Thymus (tissue), 11 donors: Measurements from ENCODE around the gene SH3BP4. TPM values are rescaled to one million over a fixed set of nuclear protein-coding genes. Genes with fewer than 3 reads are reported as not detected.
A peak's percentile ranks its signal among the peaks of the same experiment; 100 is the strongest.

ENCODE experiments used
- DNase-seq, 9 donors: peaks; one replicate each; pipeline ENCODE4 v3.0.0-alpha.2; 2013; ENCODE audit warnings: low spot score in 9 of 9, low read depth in 6 of 9, missing footprints in 1 of 9
- H3K27ac ChIP-seq, 2 donors: one replicate each; pipeline ENCODE4 v1.5.1; 2013; ENCODE audit warnings: control low read depth in 1 of 2, low read depth in 1 of 2, low read length in 1 of 2, mild to moderate bottlenecking in 1 of 2, moderate library complexity in 1 of 2
- H3K27me3 ChIP-seq, 2 donors: one replicate each; pipeline ENCODE4 v1.5.1; 2013; ENCODE audit warnings: low read length in 1 of 2; ENCODE audit not compliant: control insufficient read depth in 2 of 2, insufficient read depth in 1 of 2
- H3K36me3 ChIP-seq, 2 donors: one replicate each; pipeline ENCODE4 v1.5.1; 2013; ENCODE audit warnings: low read length in 1 of 2, mild to moderate bottlenecking in 1 of 2, moderate library complexity in 1 of 2; ENCODE audit not compliant: control insufficient read depth in 2 of 2, insufficient read depth in 2 of 2
- H3K4me1 ChIP-seq, 2 donors: one replicate each; pipeline ENCODE4 v1.5.1; 2013; ENCODE audit warnings: low read length in 2 of 2; ENCODE audit not compliant: control insufficient read depth in 2 of 2, insufficient read depth in 2 of 2
- H3K4me3 ChIP-seq, 2 donors: one replicate each; pipeline ENCODE4 v1.5.1; 2013; ENCODE audit warnings: low read length in 2 of 2, control low read depth in 1 of 2, mild to moderate bottlenecking in 1 of 2
- H3K9me3 ChIP-seq, 2 donors: one replicate each; pipeline ENCODE4 v1.5.1; 2013; ENCODE audit warnings: low read length in 1 of 2, mild to moderate bottlenecking in 1 of 2; ENCODE audit not compliant: control insufficient read depth in 2 of 2, insufficient read depth in 1 of 2
- WGBS: extraction: QIAGEN DNeasy Blood & Tissue Kit; methylation state at CpG from one replicate; pipeline ENCODE4 v1.1.7; 2013; 5-methylcytosine and 5-hydroxymethylcytosine counted together
- polyA plus RNA-seq: library from polyadenylated mRNA; stranded (reverse); fragments of 200-250 nt; gene quantifications from one replicate; pipeline ENCODE4 v1.2.3, GENCODE V29; 2013
- total RNA-seq: library from RNA; stranded (reverse); fragments of 120-200 nt; gene quantifications from one replicate; pipeline ENCODE4 v1.2.4, GENCODE V29; 2013
- donor health status: healthy.

SH3BP4 gene
- total and polyA plus RNA-seq, 2 donors, result 6.2 to 12.3 TPM

GRCh38 chr2:234952270-234953115 lies 676 bp downstream of the SH3BP4 start:
- Histone ChIP-seq H3K36me3 (no peaks in the 10 kb centered on the region), H3K4me3 (peak overlapping the region; percentile 17 to 80), H3K27me3 (peaks cover 50 to 64% of the 10 kb centered on the region in 2 donors), H3K27ac (no peak overlapping the region), H3K4me1 (peaks cover 2 to 22% of the 10 kb centered on the region in 2 donors), H3K9me3 (peaks cover 0 to 9% of the 10 kb centered on the region in 2 donors)
- WGBS, result 1% methylated on average over 102 of the region's 102 CpGs
- peak in 1 of 9 donors; percentile 37 for DNase-seq

- peaks cover 50 to 63% of the 10 kb centered on the region in 2 donors for H3K27me3 ChIP-seq
- peaks cover 0 to 9% of the 10 kb centered on the region in 2 donors for H3K9me3 ChIP-seq
- peak overlapping the region in 1 of 2 donors; percentile 80 for H3K4me3 ChIP-seq
- no peak for DNase-seq
- H3K36me3 ChIP-seq, result no peaks in the 10 kb centered on the region
- H3K4me1 ChIP-seq, result peaks cover 2 to 22% of the 10 kb centered on the region in 2 donors
- no peak overlapping the region for H3K27ac ChIP-seq
- 80% methylated on average over 20 of the region's 20 CpGs for whole genome bisulfite sequencing
Observed at GRCh38 chr2:234953116-234954031, 1.6 kb downstream of the SH3BP4 start.

- no peak for DNase-seq
- Histone ChIP-seq H3K27ac (no peak overlapping the region), H3K4me3 (no peak overlapping the region), H3K27me3 (peaks cover 48 to 54% of the 10 kb centered on the region in 2 donors), H3K9me3 (peaks cover 0 to 9% of the 10 kb centered on the region in 2 donors), H3K4me1 (peaks cover 2 to 22% of the 10 kb centered on the region in 2 donors), H3K36me3 (no peaks in the 10 kb centered on the region)
- 89% methylated on average over 8 of the region's 8 CpGs for WGBS
Observed at GRCh38 chr2:234954551-234954992, 2.8 kb downstream of the SH3BP4 start.

- Histone ChIP-seq H3K27ac (no peak overlapping the region), H3K4me3 (no peak overlapping the region), H3K4me1 (peaks cover 2 to 22% of the 10 kb centered on the region in 2 donors), H3K9me3 (peaks cover 0 to 9% of the 10 kb centered on the region in 2 donors), H3K36me3 (no peaks in the 10 kb centered on the region), H3K27me3 (peaks cover 43 to 50% of the 10 kb centered on the region in 2 donors)
- DNase-seq, result no peak
- 97% methylated on average over 16 of the region's 16 CpGs for WGBS
Observed at GRCh38 chr2:234955091-234955591, 3.3 kb downstream of the SH3BP4 start.

GRCh38 chr2:234955971-234956509 lies 4.2 kb downstream of the SH3BP4 start:
- 98% methylated on average over 10 of the region's 10 CpGs for WGBS
- no peak for DNase-seq
- Histone ChIP-seq H3K36me3 (no peaks in the 10 kb centered on the region), H3K27me3 (peaks cover 35 to 41% of the 10 kb centered on the region in 2 donors), H3K27ac (no peak overlapping the region), H3K9me3 (peaks cover 0 to 3% of the 10 kb centered on the region in 2 donors), H3K4me1 (peaks cover 2 to 16% of the 10 kb centered on the region in 2 donors), H3K4me3 (no peak overlapping the region)

- H3K4me1 ChIP-seq, result peaks cover 0 to 9% of the 10 kb centered on the region in 2 donors
- no peak overlapping the region for H3K27ac ChIP-seq
- no peaks in the 10 kb centered on the region for H3K36me3 ChIP-seq
- WGBS, result 92% methylated on average over 3 of the region's 3 CpGs
- no peak overlapping the region for H3K4me3 ChIP-seq
- peaks cover 22 to 30% of the 10 kb centered on the region in 2 donors for H3K27me3 ChIP-seq
- no peaks in the 10 kb centered on the region for H3K9me3 ChIP-seq
- no peak for DNase-seq
Observed at GRCh38 chr2:234957834-234958135, 6.0 kb downstream of the SH3BP4 start.

GRCh38 chr2:234958311-234958710 lies 6.5 kb downstream of the SH3BP4 start:
- DNase-seq, result no peak
- Histone ChIP-seq H3K9me3 (no peaks in the 10 kb centered on the region), H3K4me1 (peaks cover 0 to 8% of the 10 kb centered on the region in 2 donors)

DNA sequence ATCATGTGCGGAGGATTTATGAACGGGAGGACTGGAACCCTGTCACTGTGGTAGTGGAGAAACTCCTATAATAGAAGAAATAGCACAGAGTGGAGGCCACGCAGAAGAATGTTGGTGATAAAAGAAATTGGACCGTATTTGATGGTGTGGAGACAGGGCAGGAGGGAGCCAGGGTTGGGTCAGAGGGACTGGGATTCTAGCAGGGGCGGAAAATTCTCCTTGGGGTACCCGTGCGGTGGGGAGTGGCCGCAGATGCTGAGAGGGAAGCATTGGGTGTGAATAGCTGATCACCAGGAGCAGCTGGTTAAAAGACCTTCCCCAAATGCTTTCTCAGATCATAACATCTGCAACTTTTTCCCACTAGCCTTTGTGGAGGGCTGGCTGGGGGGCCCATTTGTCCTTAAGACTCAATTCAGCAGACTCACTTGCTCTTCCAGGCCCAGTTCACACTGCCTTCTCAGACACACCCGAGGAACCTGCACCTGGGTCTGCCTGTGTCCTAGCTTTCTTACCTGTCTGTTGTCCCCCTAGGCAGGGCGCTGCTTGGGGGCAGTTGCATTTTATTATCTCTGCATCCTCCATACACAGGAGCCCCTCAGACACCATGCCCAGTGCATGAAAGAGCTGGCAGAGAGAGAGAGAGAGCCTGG lies 7.1 kb downstream of the SH3BP4 start:
- H3K4me3 ChIP-seq, result no peak overlapping the region
- H3K27ac ChIP-seq, result no peak overlapping the region
- H3K9me3 ChIP-seq, result no peaks in the 10 kb centered on the region
- no peaks in the 10 kb centered on the region for H3K36me3 ChIP-seq
- WGBS, result 96% methylated on average over 10 of the region's 10 CpGs
- H3K4me1 ChIP-seq, result peaks cover 0 to 3% of the 10 kb centered on the region in 2 donors
- DNase-seq, result no peak
- peaks cover 11 to 19% of the 10 kb centered on the region in 2 donors for H3K27me3 ChIP-seq

More at GRCh38 chr2:234958311-234958710, 6.5 kb downstream of the SH3BP4 start:
- Histone ChIP-seq H3K27me3 (peaks cover 17 to 25% of the 10 kb centered on the region in 2 donors), H3K36me3 (no peaks in the 10 kb centered on the region), H3K4me3 (no peak overlapping the region), H3K27ac (no peak overlapping the region)
- 96% methylated on average over 5 of the region's 5 CpGs for WGBS
